COLO829 (cell line): ENCODE measurements around the gene VEPH1.
"Not testable (repeated sequence)": the region's sequence is repeated elsewhere in the genome, so short reads cannot be mapped to it uniquely, and the experiment has no call there.

Source experiments
- DNase-seq: peaks from one replicate; pipeline ENCODE4 v3.0.0; 2012; ENCODE audit warnings: low spot score

Gene VEPH1

DNA sequence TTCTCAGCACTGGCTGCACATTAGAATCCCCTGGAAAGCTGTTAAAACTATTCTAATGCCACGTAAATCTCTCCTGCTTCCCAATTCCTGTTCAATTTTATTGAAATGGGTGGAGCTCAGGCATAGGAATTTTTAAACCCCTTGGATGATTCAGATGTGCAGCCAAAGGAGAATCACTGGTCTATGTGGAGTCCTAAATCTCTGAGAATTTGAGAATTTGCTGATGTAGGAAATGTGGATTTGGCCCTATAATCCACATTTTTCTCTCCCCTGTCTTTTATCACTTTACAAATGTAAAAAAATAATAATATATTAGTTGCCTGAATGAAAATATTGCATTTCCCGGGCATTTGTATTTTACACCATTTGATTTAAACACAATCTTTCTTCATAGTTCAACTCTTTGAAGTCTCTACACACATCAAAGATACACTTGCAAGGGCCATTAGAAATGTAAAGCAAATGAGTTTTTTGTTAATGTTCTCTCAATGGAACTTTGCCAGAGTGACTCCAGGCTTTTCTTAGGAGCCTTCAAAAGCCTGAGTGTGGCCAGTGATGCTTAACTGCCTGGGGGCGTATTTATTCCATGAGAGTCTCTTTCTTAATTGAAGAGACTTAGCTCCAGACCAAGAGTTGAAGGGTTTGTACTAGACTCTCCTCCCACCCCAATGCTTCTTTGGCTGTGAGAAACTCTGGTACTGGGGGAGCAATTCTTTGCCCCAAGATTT is 115.3 kb downstream of the VEPH1 start:
- peak; percentile 83 for DNase-seq

- DNase-seq = no peak
These were observed 118.7 kb downstream of the VEPH1 start for GRCh38 chr3:157384491-157384890.

- no peak for DNase-seq
These were observed 119.2 kb downstream of the VEPH1 start for GRCh38 chr3:157384031-157384430.

DNA sequence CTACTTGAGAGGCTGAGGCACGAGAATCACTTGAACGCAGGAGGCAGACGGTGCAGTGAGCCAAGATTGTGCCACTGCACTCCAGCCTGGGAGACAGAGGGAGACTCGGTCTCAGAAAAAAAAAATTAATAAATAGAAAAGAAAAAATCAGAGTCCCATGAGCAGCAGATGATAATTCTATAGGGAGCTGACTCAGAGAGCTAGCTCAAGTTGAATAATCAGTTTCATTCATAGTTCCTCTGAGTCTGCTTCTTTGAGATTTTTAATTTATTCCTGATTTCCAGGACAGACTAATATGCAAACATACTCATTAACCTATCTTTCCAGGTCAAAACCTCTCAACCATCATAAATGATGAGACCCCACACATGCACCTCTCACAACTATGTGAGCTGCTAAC is 121.6 kb downstream of the VEPH1 start:
- DNase-seq = peak; percentile 88

DNA sequence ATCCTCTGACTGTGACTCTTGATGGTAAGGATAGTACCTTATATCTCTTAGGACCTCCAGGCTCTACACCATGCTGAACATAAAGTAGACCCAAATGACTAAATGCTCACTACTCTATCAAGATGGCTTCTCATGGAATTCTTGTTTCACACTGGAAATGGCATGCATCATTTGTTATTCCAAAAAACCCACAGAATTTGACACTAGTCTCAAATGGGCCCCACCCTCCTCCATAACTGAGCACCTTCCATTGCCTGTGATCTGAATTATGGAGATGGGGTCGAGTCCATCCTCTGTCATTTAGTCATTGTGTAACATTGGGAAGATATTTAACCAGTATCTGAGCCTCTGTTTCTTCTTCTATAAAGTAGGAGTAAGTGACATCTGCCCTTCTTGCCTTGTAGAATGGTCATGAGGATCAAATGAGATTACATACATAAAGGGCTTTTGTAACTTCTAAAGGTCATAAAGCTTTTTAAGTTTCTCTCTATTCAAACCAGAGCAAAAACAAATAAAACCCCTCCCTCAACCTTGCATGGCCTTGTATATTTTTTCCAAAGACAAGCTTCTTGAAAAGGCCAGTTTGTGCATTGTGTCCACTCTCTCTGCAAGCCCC is 123.6 kb downstream of the VEPH1 start:
- DNase-seq = peak; percentile 47

DNA sequence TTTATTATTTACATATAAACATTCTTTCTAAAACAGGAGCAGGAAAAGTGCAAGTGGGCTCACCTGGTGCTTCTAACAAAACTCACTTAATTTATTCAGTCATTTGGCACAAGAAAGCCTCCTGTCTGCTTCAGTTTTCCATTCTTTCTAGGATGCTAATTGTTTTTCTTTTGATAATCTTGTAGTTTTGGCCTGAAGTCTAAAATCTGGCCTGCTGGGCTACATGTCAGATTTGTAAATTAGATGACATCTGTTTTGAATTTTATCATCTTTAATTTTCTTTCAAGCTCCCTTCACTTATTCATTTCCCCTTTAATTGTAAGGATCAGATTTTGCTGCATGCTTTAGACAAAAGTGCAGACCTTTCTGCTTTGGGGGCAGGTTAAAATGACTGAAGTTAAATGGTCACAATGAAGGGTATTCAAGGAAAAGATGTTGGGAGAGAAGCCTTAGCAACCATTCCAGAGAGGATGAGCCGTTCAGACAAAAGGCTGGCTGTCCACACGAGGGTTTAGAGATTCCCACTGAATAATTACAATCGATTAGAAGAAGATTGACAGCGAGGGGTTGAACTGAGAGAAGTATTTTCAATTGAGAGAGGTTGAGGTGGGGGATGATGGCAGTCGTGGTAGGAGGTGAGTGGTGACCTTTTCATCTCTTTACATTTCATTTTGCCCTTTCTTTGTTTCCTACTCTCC is 126.5 kb downstream of the VEPH1 start:
- DNase-seq = peak; percentile 63

- DNase-seq = no peak
These were observed 127.8 kb downstream of the VEPH1 start for GRCh38 chr3:157375342-157375986.

DNA sequence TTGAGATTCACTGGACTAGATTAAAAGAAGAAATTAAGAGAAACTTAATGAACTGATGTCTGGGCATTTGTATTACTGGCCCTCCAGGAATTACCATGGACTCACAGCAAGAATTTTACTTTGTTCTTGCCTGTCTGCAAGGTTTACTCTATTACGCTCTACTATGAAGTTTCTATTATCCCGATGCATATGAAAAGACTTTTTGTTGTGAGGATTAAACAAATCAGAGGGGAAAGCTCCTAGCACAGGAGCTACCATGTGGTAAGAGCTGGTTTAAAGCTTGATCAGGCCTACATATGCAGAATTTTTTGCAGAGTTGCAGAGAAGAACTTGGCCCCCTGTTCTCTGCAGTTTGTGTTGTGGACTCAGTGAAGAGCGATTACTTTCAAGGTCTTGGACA is 128.3 kb downstream of the VEPH1 start:
- DNase-seq = no peak

- DNase-seq = no peak
These were observed 129.4 kb downstream of the VEPH1 start for GRCh38 chr3:157373783-157374182.

DNA sequence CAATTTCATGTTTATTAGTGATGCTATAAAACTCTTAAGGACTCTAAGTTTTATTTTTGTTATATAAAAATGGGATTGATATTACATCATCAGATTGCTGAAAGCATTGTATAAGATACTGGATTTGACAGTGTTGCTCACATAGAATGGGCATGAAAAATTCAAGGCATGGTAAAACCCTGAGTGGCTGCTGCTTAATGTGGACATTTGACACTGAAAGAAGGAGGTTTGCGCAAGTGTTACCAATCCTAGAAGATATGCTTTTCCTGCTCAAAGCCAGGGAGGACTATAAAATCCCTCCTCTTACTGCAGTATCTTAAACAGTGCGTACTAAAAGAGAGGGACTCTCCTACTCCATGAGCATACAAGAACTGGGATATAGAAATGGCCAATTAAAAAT is 132.3 kb downstream of the VEPH1 start:
- no peak for DNase-seq

GRCh38 chr3:157369727-157370421 is 133.3 kb downstream of the VEPH1 start:
- no peak for DNase-seq

- no peak for DNase-seq
These were observed 135.0 kb downstream of the VEPH1 start for GRCh38 chr3:157368171-157368570.

DNA sequence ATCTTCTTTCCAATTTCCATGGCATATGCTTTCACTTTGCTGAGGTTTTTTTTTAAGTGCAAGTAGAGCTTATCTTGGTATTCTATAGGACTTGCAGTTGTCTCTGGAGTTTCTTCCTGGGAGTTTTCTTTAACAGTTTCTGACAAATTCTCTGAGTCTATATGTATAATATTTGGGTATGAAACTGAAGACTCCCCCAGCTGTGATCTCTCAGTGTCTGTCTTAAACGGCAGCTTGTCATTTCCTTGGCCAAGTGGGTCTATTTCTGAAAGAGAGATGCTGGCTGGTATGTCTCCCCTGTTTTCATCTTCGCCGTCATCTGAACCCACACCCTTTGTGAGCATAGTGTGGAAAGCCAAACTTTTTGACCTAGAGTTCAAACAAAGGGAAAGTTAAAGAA is 139.8 kb downstream of the VEPH1 start:
- DNase-seq = no peak

- DNase-seq = no peak
These were observed 140.9 kb downstream of the VEPH1 start for GRCh38 chr3:157362348-157362747.

- DNase-seq = peak; percentile 86
These were observed 143.2 kb downstream of the VEPH1 start for GRCh38 chr3:157360044-157360443.

- no peak for DNase-seq
These were observed 146.7 kb downstream of the VEPH1 start for GRCh38 chr3:157356541-157356940.

- no peak for DNase-seq
These were observed 147.9 kb downstream of the VEPH1 start for GRCh38 chr3:157355276-157355675.

DNA sequence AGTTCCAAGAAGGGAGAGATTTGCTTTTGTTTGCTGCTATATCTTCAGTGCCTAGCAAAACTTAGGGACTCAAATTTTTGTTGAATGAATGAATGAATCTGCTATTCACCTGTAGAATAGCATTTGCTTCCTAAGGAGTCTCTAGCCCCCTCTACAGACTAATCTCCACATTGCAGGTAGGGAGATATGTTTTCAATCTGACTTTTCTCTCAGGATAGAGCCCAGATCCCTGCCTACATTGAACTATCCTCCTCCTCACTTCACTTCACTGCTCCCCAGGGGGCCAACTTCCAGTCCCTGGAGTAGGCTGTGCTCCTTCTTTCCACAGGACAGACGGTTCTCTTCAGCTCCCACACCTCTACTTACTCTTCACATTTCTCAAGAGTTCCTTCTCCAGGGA is 148.5 kb downstream of the VEPH1 start:
- peak; percentile 63 for DNase-seq

- no peak for DNase-seq
These were observed 149.0 kb downstream of the VEPH1 start for GRCh38 chr3:157354254-157354653.

GRCh38 chr3:157353652-157354051 is 149.6 kb downstream of the VEPH1 start:
- DNase-seq = no peak

GRCh38 chr3:157351981-157352380 is 151.2 kb downstream of the VEPH1 start:
- no peak for DNase-seq

- not testable (repeated sequence) for DNase-seq
These were observed 152.6 kb downstream of the VEPH1 start for GRCh38 chr3:157350651-157351050.
